Measurements from ENCODE around the gene ENPP7. TPM values are rescaled to one million over a fixed set of nuclear protein-coding genes. Genes with fewer than 3 reads are reported as not detected.

The ENPP7 gene
- total and polyA plus RNA-seq, 2 donors (not counting 3 experiments of a cell fraction or from before 2014, with no cell fraction given), result not detected

DNA sequence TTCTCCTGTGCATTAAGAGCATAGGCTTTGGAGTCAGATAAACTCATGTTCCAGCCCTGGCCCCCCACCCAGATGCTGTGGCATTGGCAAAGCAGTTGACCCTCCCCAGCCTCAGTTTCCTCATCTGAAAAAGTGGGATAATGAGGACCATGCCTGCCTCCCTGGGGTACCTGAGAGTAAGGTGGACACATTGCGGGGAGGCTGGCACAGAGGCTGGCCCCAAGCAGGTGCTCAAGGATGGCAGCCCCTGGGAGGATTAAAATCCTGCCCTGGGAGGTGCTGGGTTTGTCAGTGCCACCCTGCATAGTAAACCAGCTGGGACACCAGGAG lies 11.8 kb downstream of the ENPP7 start:
- BruUV-seq (replicated peaks), result no TSS peak
- no peak overlapping the region for H3K4me3 ChIP-seq (replicated peaks in 1 of 3; ENCODE audit: insufficient read depth in 1 of 3, low read depth in 1 of 3, low read length in 3 of 3)
- FAIRE-seq (no peak), DNase-seq (ENCODE audit: low read depth, low spot score) (no peak)
- H3K9ac ChIP-seq (replicated peaks; ENCODE audit: extremely low read depth, insufficient read depth, low read length), result no peak overlapping the region
- intact Hi-C loops (cut with micrococcal nuclease) (loop anchor here (1.0 to 10.0 kb wide), 3 partner anchors 93 to 249 kb away; no protein-coding TSS in a partner anchor), dilution Hi-C loops (cut with MboI; ENCODE audit: extremely low pct_ligation_motif_present, low sequenced_read_pairs) (no loop called here)
- no peaks in the 10 kb centered on the region for H3K9me1 ChIP-seq (replicated peaks; ENCODE audit: control insufficient read depth, extremely low read depth, insufficient read depth, low read length)
- H3K36me3 ChIP-seq (ENCODE audit: control insufficient read depth in 2 of 2, extremely low read depth in 1 of 2, insufficient read depth in 2 of 2, low read length in 2 of 2), result no peaks in the 10 kb centered on the region
- POLR2A ChIA-PET, result no interaction called here
- peak; percentile 20 for TF ChIP-seq EZH2 (IDR thresholded peaks at IDR 0.05; ENCODE audit: borderline replicate concordance, low read depth, low read length, severe bottlenecking)
- TF ChIP-seq, protein P1, sequence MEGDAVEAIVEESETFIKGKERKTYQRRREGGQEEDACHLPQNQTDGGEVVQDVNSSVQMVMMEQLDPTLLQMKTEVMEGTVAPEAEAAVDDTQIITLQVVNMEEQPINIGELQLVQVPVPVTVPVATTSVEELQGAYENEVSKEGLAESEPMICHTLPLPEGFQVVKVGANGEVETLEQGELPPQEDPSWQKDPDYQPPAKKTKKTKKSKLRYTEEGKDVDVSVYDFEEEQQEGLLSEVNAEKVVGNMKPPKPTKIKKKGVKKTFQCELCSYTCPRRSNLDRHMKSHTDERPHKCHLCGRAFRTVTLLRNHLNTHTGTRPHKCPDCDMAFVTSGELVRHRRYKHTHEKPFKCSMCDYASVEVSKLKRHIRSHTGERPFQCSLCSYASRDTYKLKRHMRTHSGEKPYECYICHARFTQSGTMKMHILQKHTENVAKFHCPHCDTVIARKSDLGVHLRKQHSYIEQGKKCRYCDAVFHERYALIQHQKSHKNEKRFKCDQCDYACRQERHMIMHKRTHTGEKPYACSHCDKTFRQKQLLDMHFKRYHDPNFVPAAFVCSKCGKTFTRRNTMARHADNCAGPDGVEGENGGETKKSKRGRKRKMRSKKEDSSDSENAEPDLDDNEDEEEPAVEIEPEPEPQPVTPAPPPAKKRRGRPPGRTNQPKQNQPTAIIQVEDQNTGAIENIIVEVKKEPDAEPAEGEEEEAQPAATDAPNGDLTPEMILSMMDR (IDR thresholded peaks at IDR 0.05; ENCODE audit: extremely low read depth in 1 of 2, insufficient read depth in 1 of 2, low read depth in 1 of 2, low read length in 2 of 2), result no peak
- no peak for TF ChIP-seq POLR2AphosphoS5 (IDR thresholded peaks at IDR 0.05; ENCODE audit: insufficient read depth, low read depth, low read length)
- no peaks in the 10 kb centered on the region for H4K20me1 ChIP-seq (replicated peaks; ENCODE audit: control insufficient read depth, extremely low read depth, insufficient read depth, low read length)
- CTCF ChIA-PET, result interaction anchor here (0.7 to 3.2 kb wide), 24 partner anchors 9 to 285 kb away, joined by 3 to 21 read pairs (median 5); partner anchors contain the start of genes CBX2 and CBX4
- H2AFZ ChIP-seq (ENCODE audit: low read depth, low read length), result no peak overlapping the region
- peaks cover 20 to 35% of the 10 kb centered on the region in 2 experiments for H3K27me3 ChIP-seq (ENCODE audit: control insufficient read depth in 2 of 2, insufficient read depth in 2 of 2, low read length in 2 of 2)
- H3K4me1 ChIP-seq (ENCODE audit: control insufficient read depth, extremely low read depth, insufficient read depth, low read length), result no peaks in the 10 kb centered on the region
- H3K9me3 ChIP-seq (replicated peaks; ENCODE audit: control insufficient read depth, insufficient read depth, low read length), result no peaks in the 10 kb centered on the region
- H3K27ac ChIP-seq (ENCODE audit: insufficient read depth, low read depth, low read length), result no peak overlapping the region
- no peaks in the 10 kb centered on the region for H3K79me2 ChIP-seq (ENCODE audit: control insufficient read depth, insufficient read depth, low read length)
- no peak overlapping the region for H3K4me2 ChIP-seq (ENCODE audit: insufficient read depth, low read length)

DNA sequence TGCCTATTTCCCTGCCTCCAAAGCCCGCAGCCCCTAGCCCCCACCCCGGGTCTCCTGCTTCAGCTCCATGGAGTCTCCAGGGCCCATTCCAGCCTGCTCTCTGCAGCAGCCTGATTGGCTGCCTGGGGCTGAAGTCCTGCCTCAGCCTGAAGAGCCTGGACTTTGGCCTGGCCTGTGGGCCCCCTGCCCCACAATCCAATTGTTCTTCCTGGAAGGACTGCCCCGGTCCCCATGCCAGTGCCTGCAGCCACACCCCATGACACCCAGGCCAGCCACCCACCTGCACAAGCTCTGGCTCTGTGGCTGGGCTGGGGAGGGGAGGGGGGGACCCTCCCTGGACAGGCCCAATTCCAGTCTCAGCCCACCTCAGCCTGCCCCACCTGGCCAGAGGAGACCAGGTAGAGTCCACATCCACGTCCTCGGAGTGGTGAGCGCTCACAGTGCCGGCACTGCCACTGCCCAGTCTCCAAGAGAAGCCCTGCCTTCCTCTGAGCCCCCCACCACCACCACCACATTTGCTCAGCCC lies 12.3 kb downstream of the ENPP7 start:
- POLR2A ChIA-PET, result no interaction called here

More for the DNA sequence above, 12.3 kb downstream of the ENPP7 start:
- H3K9ac ChIP-seq (replicated peaks; ENCODE audit: extremely low read depth, insufficient read depth, low read length), result no peak overlapping the region
- no TSS peak for BruUV-seq (replicated peaks)
- FAIRE-seq, result no peak
- no peak overlapping the region for H3K4me3 ChIP-seq (replicated peaks in 1 of 3; ENCODE audit: insufficient read depth in 1 of 3, low read depth in 1 of 3, low read length in 3 of 3)
- CTCF ChIA-PET, result interaction anchor here (0.6 to 3.2 kb wide), 7 partner anchors 16 to 248 kb away, joined by 3 to 21 read pairs (median 4); partner anchors contain the start of gene CBX8
- H3K36me3 ChIP-seq (ENCODE audit: control insufficient read depth in 2 of 2, extremely low read depth in 1 of 2, insufficient read depth in 2 of 2, low read length in 2 of 2), result no peaks in the 10 kb centered on the region
- no peak overlapping the region for H2AFZ ChIP-seq (ENCODE audit: low read depth, low read length)
- H3K27ac ChIP-seq (ENCODE audit: insufficient read depth, low read depth, low read length), result no peak overlapping the region
- no peak overlapping the region for H3K4me2 ChIP-seq (ENCODE audit: insufficient read depth, low read length)
- H3K9me1 ChIP-seq (replicated peaks; ENCODE audit: control insufficient read depth, extremely low read depth, insufficient read depth, low read length), result no peaks in the 10 kb centered on the region
- dilution Hi-C loops (cut with MboI; ENCODE audit: extremely low pct_ligation_motif_present, low sequenced_read_pairs) (no loop called here), intact Hi-C loops (cut with micrococcal nuclease) (loop anchor here (1.0 to 10.0 kb wide), 3 partner anchors 92 to 248 kb away; no protein-coding TSS in a partner anchor)
- no peaks in the 10 kb centered on the region for H3K9me3 ChIP-seq (replicated peaks; ENCODE audit: control insufficient read depth, insufficient read depth, low read length)
- peaks cover 24 to 40% of the 10 kb centered on the region in 2 experiments for H3K27me3 ChIP-seq (ENCODE audit: control insufficient read depth in 2 of 2, insufficient read depth in 2 of 2, low read length in 2 of 2)
- no peaks in the 10 kb centered on the region for H3K79me2 ChIP-seq (ENCODE audit: control insufficient read depth, insufficient read depth, low read length)
- TF ChIP-seq POLR2A (IDR thresholded peaks at IDR 0.05; ENCODE audit: low read depth, low read length) (no peak), MYC (IDR thresholded peaks at IDR 0.05; ENCODE audit: low read depth, low read length) (no peak), GATA2 (IDR thresholded peaks at IDR 0.05; ENCODE audit: insufficient read depth, insufficient read length, low read depth, low read length) (no peak), POLR2AphosphoS5 (IDR thresholded peaks at IDR 0.05; ENCODE audit: insufficient read depth, low read depth, low read length) (no peak), JUN (IDR thresholded peaks at IDR 0.05; ENCODE audit: borderline replicate concordance, insufficient read depth, insufficient read length, low read depth) (no peak)
- TF ChIP-seq, protein P2, sequence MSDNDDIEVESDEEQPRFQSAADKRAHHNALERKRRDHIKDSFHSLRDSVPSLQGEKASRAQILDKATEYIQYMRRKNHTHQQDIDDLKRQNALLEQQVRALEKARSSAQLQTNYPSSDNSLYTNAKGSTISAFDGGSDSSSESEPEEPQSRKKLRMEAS (IDR thresholded peaks at IDR 0.05; ENCODE audit: insufficient read depth, insufficient read length), result no peak
- TF ChIP-seq, protein P1 (IDR thresholded peaks at IDR 0.05; ENCODE audit: extremely low read depth in 1 of 2, insufficient read depth in 1 of 2, low read depth in 1 of 2, low read length in 2 of 2), result no peak
- no peaks in the 10 kb centered on the region for H3K4me1 ChIP-seq (ENCODE audit: control insufficient read depth, extremely low read depth, insufficient read depth, low read length)
- DNase-seq (ENCODE audit: low read depth, low spot score), result no peak
- H4K20me1 ChIP-seq (replicated peaks; ENCODE audit: control insufficient read depth, extremely low read depth, insufficient read depth, low read length), result no peaks in the 10 kb centered on the region

Measured in endothelial cell of umbilical vein (primary cell).